Neural progenitor cell (in vitro differentiated cells): ENCODE data around the gene LRRC27.

ENCODE experiments used
- CTCF ChIP-seq: fragments of 200-600 bp; sonication (generic); IDR thresholded peaks from 2 replicates; pipeline ENCODE4 v1.5.1; 2017; ENCODE audit warnings: antibody characterized with exemption, mild to moderate bottlenecking
- EZH2 ChIP-seq: fragments of 200-600 bp; sonication (generic); IDR thresholded peaks from 2 replicates; pipeline ENCODE4 v1.6.1; 2017; ENCODE audit warnings: antibody characterized with exemption, mild to moderate bottlenecking, moderate library complexity
- EZH2phosphoT487 ChIP-seq: fragments of 200-600 bp; sonication (generic); IDR thresholded peaks from 2 replicates; pipeline ENCODE4 v1.6.1; 2017; ENCODE audit warnings: antibody characterized with exemption

DNA sequence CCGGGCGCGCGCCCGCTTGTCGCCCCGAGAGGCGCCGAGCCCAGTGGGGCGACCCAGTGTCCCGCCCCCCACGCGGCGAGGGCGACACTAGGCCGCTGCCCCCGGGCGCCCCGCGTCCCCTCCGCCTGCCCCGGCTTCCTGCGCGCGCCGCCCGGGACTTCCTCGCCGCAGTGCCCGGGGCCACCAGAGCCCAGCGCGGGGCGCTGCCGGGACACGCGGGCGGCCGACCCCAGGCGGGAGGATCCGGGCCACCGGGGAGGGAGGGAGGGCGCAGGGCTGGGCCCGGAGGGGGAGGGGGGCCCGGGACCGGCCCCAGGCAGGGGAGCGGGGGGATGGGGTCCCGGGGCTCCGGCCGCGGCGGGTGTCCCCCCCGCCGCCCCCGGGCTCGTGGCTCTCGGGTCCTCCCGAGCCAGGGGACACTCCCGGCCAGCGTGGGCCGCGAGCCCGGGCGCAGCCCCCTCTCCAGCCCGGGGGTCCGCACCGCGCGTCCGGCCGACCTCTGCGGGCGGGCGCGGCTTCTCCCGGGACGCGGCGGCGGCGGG, 64.6 kb downstream of the LRRC27 start:
- TF ChIP-seq CTCF (peak; percentile 48), EZH2phosphoT487 (no peak), EZH2 (no peak)
